H1 (cell line): Measurements from ENCODE around the gene UBTD1. TPM values are rescaled to one million over a fixed set of nuclear protein-coding genes. Genes with fewer than 3 reads are reported as not detected.

Experiments used
- CTCF ChIA-PET: fragments of 300-600 bp; sonication (Branson Sonifier 250); formaldehyde crosslinking; loops from one replicate; lab custom pipeline; 2021; ENCODE audit not compliant: partially characterized antibody; lab: Charles Lee
- POLR2A ChIA-PET: fragments of 300-600 bp; sonication (Branson Sonifier 250); formaldehyde crosslinking; loops from one replicate; lab custom pipeline; 2021; ENCODE audit warnings: inconsistent platforms; ENCODE audit not compliant: partially characterized antibody; lab: Charles Lee
- DNase-seq, 2 experiments: peaks; one replicate each; pipeline versions ENCODE4 v3.0.0 to v3.0.0-alpha.2; 2010 to 2022; ENCODE audit warnings: low spot score in 2 of 2, low read depth in 1 of 2, mixed read lengths in 1 of 2
- FAIRE-seq: peaks from 2 replicates; lab custom pipeline; 2011; peaks lifted over from hg19 to GRCh38; lab: Jason Lieb, UNC
- H2AFZ ChIP-seq: 2 replicates; pipeline ENCODE4 v1.8.1; 2012; ENCODE audit warnings: low read length, inconsistent platforms
- H2AK5ac ChIP-seq: 2 replicates; pipeline ENCODE4 v1.6.1; 2013; ENCODE audit warnings: low read depth, low read length
- H2BK120ac ChIP-seq: replicated peaks from 2 replicates; pipeline ENCODE3; 2013; ENCODE audit warnings: low read depth, low read length, inconsistent platforms
- H2BK12ac ChIP-seq: 2 replicates; pipeline ENCODE4 v1.6.1; 2013; ENCODE audit warnings: low read depth, low read length
- H2BK15ac ChIP-seq: 2 replicates; pipeline ENCODE4 v1.6.1; 2013; ENCODE audit warnings: low read length
- H2BK20ac ChIP-seq: 2 replicates; pipeline ENCODE4 v1.6.1; 2013; ENCODE audit warnings: low read length
- H2BK5ac ChIP-seq: 2 replicates; pipeline ENCODE4 v1.6.1; 2013; ENCODE audit warnings: low read depth, low read length
- H3K14ac ChIP-seq: 2 replicates; pipeline ENCODE4 v1.6.1; 2013; ENCODE audit warnings: inconsistent platforms; ENCODE audit not compliant: insufficient read length
- H3K18ac ChIP-seq: 2 replicates; pipeline ENCODE4 v1.6.1; 2013; ENCODE audit warnings: low read length; ENCODE audit errors: extremely low read depth
- H3K23ac ChIP-seq: 2 replicates; pipeline ENCODE4 v1.6.1; 2013; ENCODE audit warnings: inconsistent platforms; ENCODE audit not compliant: insufficient read length
- H3K23me2 ChIP-seq: 2 replicates; pipeline ENCODE4 v1.6.1; 2013; ENCODE audit warnings: low read depth, low read length
- H3K27ac ChIP-seq: 2 replicates; pipeline ENCODE4 v1.6.1; 2011; ENCODE audit warnings: low read depth, low read length, inconsistent platforms
- H3K27me3 ChIP-seq, 4 experiments: replicated peaks in 1 of 4; 1 replicate in 1 of 4; 2 replicates in 3 of 4; pipeline versions ENCODE4 v1.6.1 to v1.8.1; 2011 to 2013; ENCODE audit warnings: low read length in 3 of 4, mild to moderate bottlenecking in 3 of 4, inconsistent platforms in 2 of 4, mixed read lengths in 2 of 4, moderate library complexity in 1 of 4; ENCODE audit not compliant: control insufficient read depth in 3 of 4, insufficient read depth in 3 of 4; ENCODE audit errors: extremely low read depth in 1 of 4
- H3K36me3 ChIP-seq, 4 experiments: 2 replicates each; pipeline versions ENCODE4 v1.6.1 to v1.8.1; 2011 to 2013; ENCODE audit warnings: mild to moderate bottlenecking in 4 of 4, low read length in 3 of 4, moderate library complexity in 2 of 4, control low read depth in 1 of 4, inconsistent platforms in 1 of 4; ENCODE audit not compliant: insufficient read depth in 4 of 4, control insufficient read depth in 2 of 4
- H3K4ac ChIP-seq: replicated peaks from 2 replicates; pipeline ENCODE3; 2013; ENCODE audit warnings: low read length, low read depth, mixed read lengths, inconsistent platforms; ENCODE audit not compliant: insufficient read length
- H3K4me1 ChIP-seq, 4 experiments: replicated peaks in 1 of 4; 1 replicate in 1 of 4; 2 replicates in 3 of 4; pipeline versions ENCODE4 v1.6.1 to v1.8.1; 2011 to 2013; ENCODE audit warnings: low read length in 3 of 4, inconsistent platforms in 2 of 4, mixed read lengths in 1 of 4; ENCODE audit not compliant: insufficient read depth in 4 of 4, control insufficient read depth in 3 of 4
- H3K4me2 ChIP-seq, 2 experiments: 2 replicates each; pipeline versions ENCODE4 v1.6.1 to v1.8.1; 2011 to 2013; ENCODE audit warnings: low read depth in 2 of 2, low read length in 2 of 2, control low read depth in 1 of 2, inconsistent platforms in 1 of 2, mild to moderate bottlenecking in 1 of 2; ENCODE audit not compliant: insufficient read depth in 1 of 2
- H3K4me3 ChIP-seq, 4 experiments: fragments of 200-600, 300-600 bp in 1 of 4; sonication (generic), shearing (Covaris generic), sonication (Bioruptor Twin) in 1 of 4; 2 replicates each; pipeline versions ENCODE4 v1.5.1 to v1.8.1; 2011 to 2016; ENCODE audit warnings: low read length in 4 of 4, low read depth in 3 of 4, control low read depth in 2 of 4, inconsistent platforms in 2 of 4, mild to moderate bottlenecking in 2 of 4, mixed read lengths in 1 of 4, moderate library complexity in 1 of 4; ENCODE audit not compliant: insufficient read depth in 2 of 4; ENCODE audit errors: extremely low read depth in 1 of 4
- H3K56ac ChIP-seq: replicated peaks from 2 replicates; pipeline ENCODE3; 2013; ENCODE audit warnings: low read depth, mild to moderate bottlenecking, mixed read lengths, low read length, inconsistent platforms; ENCODE audit not compliant: insufficient read length
- H3K79me1 ChIP-seq: 2 replicates; pipeline ENCODE4 v1.6.1; 2013; ENCODE audit warnings: low read depth, low read length, control low read depth
- H3K79me2 ChIP-seq, 2 experiments: 2 replicates each; pipeline versions ENCODE4 v1.6.1 to v1.8.1; 2012 to 2013; ENCODE audit warnings: low read length in 2 of 2, mild to moderate bottlenecking in 2 of 2, inconsistent platforms in 1 of 2; ENCODE audit not compliant: insufficient read depth in 2 of 2, control insufficient read depth in 1 of 2
- H3K9ac ChIP-seq, 4 experiments: replicated peaks in 1 of 4; 1 replicate in 1 of 4; 2 replicates in 3 of 4; pipeline versions ENCODE4 v1.6.1 to v1.8.1; 2011 to 2013; ENCODE audit warnings: low read depth in 3 of 4, low read length in 3 of 4, control low read depth in 2 of 4, mild to moderate bottlenecking in 2 of 4, moderate library complexity in 2 of 4, inconsistent platforms in 1 of 4; ENCODE audit errors: extremely low read depth in 1 of 4
- H3K9me3 ChIP-seq, 2 experiments: 2 replicates each; pipeline versions ENCODE4 v1.6.1 to v1.8.1; 2012 to 2013; ENCODE audit warnings: mild to moderate bottlenecking in 2 of 2, moderate library complexity in 2 of 2, control low read depth in 1 of 2, inconsistent platforms in 1 of 2, low read depth in 1 of 2, low read length in 1 of 2, mixed read lengths in 1 of 2; ENCODE audit not compliant: insufficient read depth in 2 of 2
- H4K20me1 ChIP-seq, 2 experiments: replicated peaks in 1 of 2; 2 replicates each; pipeline versions ENCODE3 to v1.8.1; 2011 to 2013; ENCODE audit warnings: inconsistent platforms in 2 of 2, low read length in 2 of 2, mild to moderate bottlenecking in 1 of 2; ENCODE audit not compliant: insufficient read depth in 2 of 2, control insufficient read depth in 1 of 2
- H4K5ac ChIP-seq: 2 replicates; pipeline ENCODE4 v1.6.1; 2013; ENCODE audit warnings: low read length, low read depth, mixed read lengths, inconsistent platforms; ENCODE audit not compliant: insufficient read length
- H4K8ac ChIP-seq: 2 replicates; pipeline ENCODE4 v1.8.0; 2013; ENCODE audit warnings: mild to moderate bottlenecking, moderate library complexity, low read length, inconsistent platforms; ENCODE audit not compliant: insufficient read depth; ENCODE audit errors: extremely low read depth
- H4K91ac ChIP-seq: replicated peaks from 2 replicates; pipeline ENCODE3; 2013; ENCODE audit warnings: low read length, mixed read lengths, inconsistent platforms; ENCODE audit not compliant: insufficient read length
- ASH2L ChIP-seq: fragments of 200-600, 300-600 bp; sonication (generic); IDR thresholded peaks from one replicate; pipeline ENCODE4 v1.7.1; 2017; ENCODE audit warnings: low read length
- ATF3 ChIP-seq: IDR thresholded peaks from 2 replicates; pipeline ENCODE4 v1.6.1; 2011; ENCODE audit warnings: low read depth, mild to moderate bottlenecking, low read length; ENCODE audit not compliant: insufficient read depth
- FOSL1 ChIP-seq: IDR thresholded peaks from 2 replicates; pipeline ENCODE4 v1.6.1; 2011; ENCODE audit warnings: mild to moderate bottlenecking, low read depth, low read length, moderate library complexity; ENCODE audit not compliant: insufficient read depth
- GABPA ChIP-seq: IDR thresholded peaks from 2 replicates; pipeline ENCODE4 v1.6.1; 2011; ENCODE audit warnings: mild to moderate bottlenecking, low read length, moderate library complexity, borderline replicate concordance; ENCODE audit not compliant: insufficient read depth
- JUN ChIP-seq: IDR thresholded peaks from 2 replicates; pipeline ENCODE4 v1.6.1; 2011; ENCODE audit warnings: low read depth, mild to moderate bottlenecking, improper control_type of control experiment, low read length
- NANOG ChIP-seq: IDR thresholded peaks from 2 replicates; pipeline ENCODE4 v1.6.1; 2011; ENCODE audit warnings: low read length, low read depth, mild to moderate bottlenecking, inconsistent platforms; ENCODE audit not compliant: insufficient read depth, poor library complexity, severe bottlenecking
- RXRA ChIP-seq: IDR thresholded peaks from 2 replicates; pipeline ENCODE4 v1.6.1; 2011; ENCODE audit warnings: low read depth, mild to moderate bottlenecking, low read length, moderate library complexity; ENCODE audit not compliant: insufficient read depth
- SP4 ChIP-seq: IDR thresholded peaks from 2 replicates; pipeline ENCODE4 v1.6.1; 2012; ENCODE audit warnings: low read length, inconsistent platforms
- WGBS, 2 experiments: shearing (Covaris generic) in 1 of 2; methylation state at CpG; one replicate each; pipeline versions ENCODE4 v1.1.6 to v1.1.7; 2013 to 2015; ENCODE audit warnings: low lambda C conversion rate in 2 of 2, mixed read lengths in 2 of 2, inconsistent platforms in 1 of 2, low coverage in 1 of 2, missing lambda C conversion rate in 1 of 2; ENCODE audit not compliant: insufficient replicate concordance in 2 of 2, insufficient coverage in 1 of 2, insufficient read length in 1 of 2; ENCODE audit errors: extremely low coverage in 1 of 2, missing lambda C conversion rate in 1 of 2; 5-methylcytosine and 5-hydroxymethylcytosine counted together
- polyA plus RNA-seq, 7 experiments: library from polyadenylated mRNA; depleted of rRNA in 3 of 7; stranded (reverse) in 5 of 7; unstranded in 2 of 7; fragments of >200 nt in 5 of 7; fragments of 200-250 nt in 2 of 7; gene quantifications; 1 replicate in 5 of 7; 2 replicates in 1 of 7; 4 replicates in 1 of 7; pipeline versions ENCODE4 v1.2.1 to v1.2.3, GENCODE V29; 2011 to 2013; ENCODE audit warnings: missing spikeins in 2 of 7, mixed read lengths in 2 of 7
- total RNA-seq: library from RNA; stranded (reverse); fragmentation: NEBNext Ultra II Directional; extraction: Animal tissue kit (Norgen Biotek cat#: 25700); gene quantifications from 2 replicates; pipeline ENCODE4 v1.2.1, GENCODE V29; 2021

UBTD1 gene
- total and polyA plus RNA-seq, 2 of the 8 experiments (the other 6 are each of a cell fraction or from before 2014, with no cell fraction given), result 22.3 to 36.2 TPM

- no peak overlapping the region for H3K14ac ChIP-seq
- no peak overlapping the region for H3K4me3 ChIP-seq
- no peak overlapping the region for H2BK15ac ChIP-seq
- H3K4ac ChIP-seq, result no peak overlapping the region
- no peak for FAIRE-seq
- H3K9ac ChIP-seq, result no peak overlapping the region
- H2BK120ac ChIP-seq, result no peak overlapping the region
- no peak overlapping the region for H4K91ac ChIP-seq
- no peak for DNase-seq
- H2AK5ac ChIP-seq, result no peak overlapping the region
- H2AFZ ChIP-seq, result no peak overlapping the region
- no peaks in the 10 kb centered on the region for H3K79me1 ChIP-seq
- no peak overlapping the region for H2BK5ac ChIP-seq
- no peaks in the 10 kb centered on the region for H3K79me2 ChIP-seq
- H3K27me3 ChIP-seq, result no peaks in the 10 kb centered on the region; a peak in 1 of 7 replicates
- no peak overlapping the region for H3K27ac ChIP-seq
- H3K23ac ChIP-seq, result no peak overlapping the region
- H3K56ac ChIP-seq, result no peak overlapping the region
- peak overlapping the region; percentile 28; the same call in 1 of the 2 replicates for H4K8ac ChIP-seq
- ChIA-PET POLR2A (interaction anchor here (0.8 kb wide), 1 partner anchor 135 kb away, joined by 3 read pairs; no protein-coding TSS in a partner anchor), CTCF (interaction anchor here (1.2 to 12.9 kb wide), 5 partner anchors 23 to 113 kb away, joined by 5 to 169 read pairs (median 17); no protein-coding TSS in a partner anchor)
- H3K4me1 ChIP-seq, result peaks cover 0 to 6% (median 3%) of the 10 kb centered on the region in 4 experiments; a peak in 2 of 7 replicates
- H3K18ac ChIP-seq, result no peak overlapping the region
- H2BK20ac ChIP-seq, result no peak overlapping the region
- H3K23me2 ChIP-seq, result no peaks in the 10 kb centered on the region
- H4K20me1 ChIP-seq, result no peaks in the 10 kb centered on the region
- no peak overlapping the region for H4K5ac ChIP-seq
- H3K36me3 ChIP-seq, result no peaks in the 10 kb centered on the region; a peak in 1 of 8 replicates
- no peak overlapping the region for H2BK12ac ChIP-seq
- no peak overlapping the region for H3K4me2 ChIP-seq
- H3K9me3 ChIP-seq, result no peaks in the 10 kb centered on the region
- WGBS, 2 experiments, result 94% methylated on average over 34 of the region's 40 CpGs; no CpG with 5 or more reads in 1 of the 2 experiments
- TF ChIP-seq ATF3 (no peak), SP4 (no peak), ASH2L (no peak), RXRA (no peak), FOSL1 (no peak), JUN (no peak), NANOG (no peak), GABPA (no peak)
These were observed 79.6 kb downstream of the UBTD1 start for GRCh38 chr10:97578171-97578844.
